LNCaP clone FGC (cell line): ENCODE measurements around the gene IFT25.

Experiments used
- DNase-seq: peaks from one replicate; pipeline ENCODE4 v3.0.0-alpha.2; 2011; ENCODE audit warnings: low read depth
- H3K4me3 ChIP-seq: 2 replicates; pipeline ENCODE4 v1.5.1; 2011; ENCODE audit warnings: mild to moderate bottlenecking, low read depth, low read length, control low read depth
- TF ChIP-seq, protein P1 (sequence below): IDR thresholded peaks from 2 replicates; pipeline ENCODE4 v1.5.1; 2012; ENCODE audit warnings: mild to moderate bottlenecking; ENCODE audit not compliant: control insufficient read depth, insufficient read depth; ENCODE audit errors: extremely low read depth

The IFT25 gene

DNA sequence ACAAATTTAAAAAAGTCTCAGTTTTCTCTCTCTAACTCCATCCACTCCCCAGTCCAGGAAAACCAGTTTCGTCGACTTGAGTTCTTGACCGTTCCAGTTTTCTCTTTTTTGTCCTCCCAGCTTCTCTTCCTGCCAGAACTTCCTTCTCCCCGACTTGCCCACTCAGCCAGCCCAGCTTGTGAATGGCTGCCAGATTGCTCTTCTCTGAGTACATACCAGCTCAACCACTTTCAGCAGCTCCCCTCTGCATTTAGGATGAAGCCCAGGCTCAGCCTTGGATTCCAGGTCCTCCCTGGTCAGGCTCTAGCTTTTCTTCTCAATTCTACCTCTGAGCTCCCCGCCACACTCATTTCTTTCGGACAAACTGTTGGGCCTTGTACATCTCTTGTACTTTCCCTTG, 50.1 kb downstream of the IFT25 start:
- TF ChIP-seq, protein P1, sequence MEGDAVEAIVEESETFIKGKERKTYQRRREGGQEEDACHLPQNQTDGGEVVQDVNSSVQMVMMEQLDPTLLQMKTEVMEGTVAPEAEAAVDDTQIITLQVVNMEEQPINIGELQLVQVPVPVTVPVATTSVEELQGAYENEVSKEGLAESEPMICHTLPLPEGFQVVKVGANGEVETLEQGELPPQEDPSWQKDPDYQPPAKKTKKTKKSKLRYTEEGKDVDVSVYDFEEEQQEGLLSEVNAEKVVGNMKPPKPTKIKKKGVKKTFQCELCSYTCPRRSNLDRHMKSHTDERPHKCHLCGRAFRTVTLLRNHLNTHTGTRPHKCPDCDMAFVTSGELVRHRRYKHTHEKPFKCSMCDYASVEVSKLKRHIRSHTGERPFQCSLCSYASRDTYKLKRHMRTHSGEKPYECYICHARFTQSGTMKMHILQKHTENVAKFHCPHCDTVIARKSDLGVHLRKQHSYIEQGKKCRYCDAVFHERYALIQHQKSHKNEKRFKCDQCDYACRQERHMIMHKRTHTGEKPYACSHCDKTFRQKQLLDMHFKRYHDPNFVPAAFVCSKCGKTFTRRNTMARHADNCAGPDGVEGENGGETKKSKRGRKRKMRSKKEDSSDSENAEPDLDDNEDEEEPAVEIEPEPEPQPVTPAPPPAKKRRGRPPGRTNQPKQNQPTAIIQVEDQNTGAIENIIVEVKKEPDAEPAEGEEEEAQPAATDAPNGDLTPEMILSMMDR: no peak
- DNase-seq: no peak

DNA sequence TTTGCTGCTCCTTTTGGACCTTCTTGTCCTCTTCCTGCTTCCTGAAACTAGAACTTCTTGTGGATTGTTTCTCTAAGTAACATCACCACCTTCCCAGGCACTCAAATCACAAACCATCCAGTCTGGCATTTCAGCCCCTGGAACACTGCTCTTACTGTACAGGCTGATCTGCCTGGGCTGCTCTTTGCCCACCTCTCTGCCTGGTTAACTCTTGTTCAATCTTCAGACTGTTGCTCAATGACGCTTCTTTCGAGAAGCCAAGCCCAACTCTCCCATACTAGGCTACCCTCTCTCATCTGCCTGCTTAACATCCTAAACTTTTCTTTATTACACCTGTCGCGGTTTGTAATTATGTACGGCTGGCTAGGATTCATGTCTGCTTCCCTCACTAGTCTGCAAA, 50.9 kb downstream of the IFT25 start:
- H3K4me3 ChIP-seq: no peak overlapping the region
- TF ChIP-seq, protein P1: no peak
- no peak for DNase-seq

More for the DNA sequence above, 50.1 kb downstream of the IFT25 start:
- H3K4me3 ChIP-seq: no peak overlapping the region

GRCh38 chr1:53893999-53894636, 51.4 kb downstream of the IFT25 start, which contains the start of gene DIO1:
DIO1 (plus strand) TSS chr1:53894187; CDS start chr1:53894211, 24 bp downstream.
- TF ChIP-seq, protein P1: no peak
- DNase-seq: no peak
- H3K4me3 ChIP-seq: no peak within 1 kb of the TSS

DNA sequence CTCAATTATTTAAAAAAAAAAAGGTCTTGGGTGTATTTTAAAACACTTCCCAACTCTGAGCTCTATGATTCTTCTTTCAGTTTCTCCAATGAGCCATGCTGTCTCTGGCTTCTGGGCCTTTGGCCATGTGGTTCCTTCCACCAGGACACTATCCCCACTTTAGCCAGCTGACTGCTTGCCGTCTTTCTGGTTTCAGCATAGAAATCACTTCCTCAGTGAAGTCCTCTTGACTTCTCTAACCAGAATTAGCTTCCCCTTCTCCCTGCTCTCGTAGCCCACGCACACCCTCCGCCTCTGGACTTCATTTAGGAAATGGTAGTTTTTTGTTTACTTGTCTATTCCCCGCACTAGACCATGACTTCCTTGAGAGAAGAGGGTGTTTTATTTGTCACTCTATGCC, 52.6 kb downstream of the IFT25 start:
- DNase-seq: no peak
- H3K4me3 ChIP-seq: no peak overlapping the region
- TF ChIP-seq, protein P1: no peak

DNA sequence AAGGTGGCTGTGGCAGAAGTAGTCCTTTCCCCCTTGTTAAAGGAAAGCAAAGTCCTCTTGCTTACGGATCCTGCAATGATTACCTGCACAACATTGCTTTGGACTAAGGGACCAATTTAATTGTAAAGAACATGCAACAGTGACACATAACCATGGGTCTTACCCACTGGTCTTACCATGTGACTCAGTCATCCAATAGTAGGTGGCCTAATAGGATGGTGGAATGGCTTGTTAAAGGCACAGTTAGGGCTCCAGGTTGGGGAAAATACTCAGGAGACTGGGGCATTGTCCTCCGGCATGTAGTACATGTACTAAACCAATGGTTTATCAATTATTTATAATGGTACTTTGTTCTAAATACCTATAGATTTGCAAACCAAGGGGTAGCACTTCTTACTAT, 53.8 kb downstream of the IFT25 start:
- DNase-seq: no peak
- TF ChIP-seq, protein P1: no peak
- no peak overlapping the region for H3K4me3 ChIP-seq

DNA sequence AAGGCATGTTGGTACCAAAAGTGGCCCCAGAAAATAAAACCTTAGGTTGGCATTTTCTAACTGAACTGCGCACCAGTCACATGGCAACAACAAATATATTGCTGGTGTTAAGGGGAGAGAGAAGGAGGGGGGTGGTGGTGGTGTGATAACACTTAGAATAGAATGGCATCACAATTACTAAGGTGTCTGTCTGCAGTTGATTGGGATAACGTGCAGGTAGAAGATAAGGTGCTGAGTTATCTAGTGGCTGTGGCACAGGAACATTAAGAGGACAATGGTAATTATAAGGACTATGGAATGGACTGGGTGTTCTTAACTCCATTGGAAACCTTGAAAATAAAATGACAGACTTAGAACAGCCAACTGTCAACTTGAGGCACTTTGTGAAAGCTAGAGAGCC, 54.5 kb downstream of the IFT25 start:
- H3K4me3 ChIP-seq: no peak overlapping the region
- TF ChIP-seq, protein P1: no peak
- no peak for DNase-seq

GRCh38 chr1:53890522-53890941, 55.0 kb downstream of the IFT25 start:
- no peak overlapping the region for H3K4me3 ChIP-seq
- DNase-seq: no peak
- TF ChIP-seq, protein P1: no peak
